Dendritic cell treated with granulocyte-macrophage colony-stimulating factor and Interleukin-4, amounts not matched to agents 40 ng/mL and 50 ng/mL, for 4 days (primary cell): ENCODE results near the gene DPYD.

Experiments
- H3K27ac Mint-ChIP-seq: one replicate; pipeline ENCODE4 v1.8.0; 2022; ENCODE audit warnings: mild to moderate bottlenecking, mixed read lengths
- H3K27me3 Mint-ChIP-seq: one replicate; pipeline ENCODE4 v1.8.0; 2022; ENCODE audit warnings: mild to moderate bottlenecking, mixed read lengths
- H3K36me3 Mint-ChIP-seq: one replicate; pipeline ENCODE4 v1.8.0; 2022; ENCODE audit warnings: low read depth, mixed read lengths
- H3K4me1 Mint-ChIP-seq: one replicate; pipeline ENCODE4 v1.8.0; 2022; ENCODE audit warnings: low read depth, mixed read lengths
- H3K4me3 Mint-ChIP-seq: one replicate; pipeline ENCODE4 v1.8.0; 2022; ENCODE audit warnings: mild to moderate bottlenecking, moderate library complexity, mixed read lengths
- H3K9me3 Mint-ChIP-seq: one replicate; pipeline ENCODE4 v1.8.0; 2022; ENCODE audit warnings: mixed read lengths
- intact Hi-C: fragments of 100-400 bp; cut with micrococcal nuclease; formaldehyde crosslinking; loops from one replicate; pipeline ENCODE4 v1.15.0; 2022

The DPYD gene

DNA sequence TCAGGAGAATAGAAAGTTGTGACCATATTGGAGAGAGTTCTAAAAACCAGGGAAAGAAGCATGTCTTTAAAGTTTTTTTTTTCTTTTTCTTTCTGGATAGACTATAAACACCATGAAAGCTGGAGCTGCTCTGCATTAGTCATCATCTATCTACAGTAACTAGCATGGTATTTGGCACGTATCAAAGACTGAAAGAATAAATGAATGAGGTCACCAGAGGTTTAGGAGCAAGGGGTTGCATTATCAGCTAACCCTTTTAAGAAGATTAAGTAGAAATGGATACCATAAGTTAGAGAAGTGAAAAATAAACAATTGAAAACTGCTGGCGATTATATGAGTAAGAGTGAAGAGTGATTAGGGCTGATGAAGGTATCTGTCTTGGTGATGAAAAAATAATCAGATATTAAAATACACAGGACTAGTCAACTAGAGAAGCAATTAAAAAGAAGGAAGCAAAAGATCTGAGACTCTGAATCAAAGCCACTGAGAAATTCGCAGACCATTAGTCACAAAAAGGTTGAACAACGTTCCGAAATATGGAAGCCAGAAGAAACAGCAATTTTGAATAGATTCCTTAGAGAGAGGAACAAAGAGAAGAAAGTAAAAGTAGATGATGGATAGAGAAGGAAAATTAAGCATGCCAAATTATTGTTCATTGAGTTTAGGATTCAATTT is 536.4 kb downstream of the DPYD start:
- H3K36me3 Mint-ChIP-seq, result peaks cover 38% of the 10 kb centered on the region
- no peaks in the 10 kb centered on the region for H3K27me3 Mint-ChIP-seq
- H3K27ac Mint-ChIP-seq, result no peak overlapping the region
- no peak overlapping the region for H3K4me3 Mint-ChIP-seq
- intact Hi-C loops, result no loop called here
- no peaks in the 10 kb centered on the region for H3K9me3 Mint-ChIP-seq
- peaks cover 3% of the 10 kb centered on the region for H3K4me1 Mint-ChIP-seq

DNA sequence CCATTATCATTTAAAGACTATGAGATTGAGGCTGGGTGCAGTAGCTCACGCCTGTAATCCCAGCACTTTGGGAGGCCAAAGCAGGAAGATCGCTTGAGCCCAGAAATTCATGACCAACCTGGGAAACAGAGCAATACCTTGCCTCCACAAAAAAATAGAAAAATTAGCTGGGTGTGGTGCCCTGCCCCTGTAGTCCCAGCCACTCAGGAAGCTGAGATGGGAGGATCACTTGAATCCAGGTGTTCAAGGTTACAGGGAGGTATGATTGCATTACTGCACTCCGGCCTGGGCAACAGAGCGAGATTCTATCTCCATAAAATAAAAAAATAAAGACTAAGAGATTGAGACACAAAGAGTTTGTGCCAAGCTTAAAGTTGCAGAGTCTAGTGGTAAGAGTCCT is 537.0 kb downstream of the DPYD start:
- Mint-ChIP-seq H3K27ac (no peak overlapping the region), H3K4me1 (peaks cover 10% of the 10 kb centered on the region), H3K36me3 (peaks cover 38% of the 10 kb centered on the region), H3K4me3 (no peak overlapping the region), H3K27me3 (no peaks in the 10 kb centered on the region), H3K9me3 (no peaks in the 10 kb centered on the region)
- intact Hi-C loops, result no loop called here

DNA sequence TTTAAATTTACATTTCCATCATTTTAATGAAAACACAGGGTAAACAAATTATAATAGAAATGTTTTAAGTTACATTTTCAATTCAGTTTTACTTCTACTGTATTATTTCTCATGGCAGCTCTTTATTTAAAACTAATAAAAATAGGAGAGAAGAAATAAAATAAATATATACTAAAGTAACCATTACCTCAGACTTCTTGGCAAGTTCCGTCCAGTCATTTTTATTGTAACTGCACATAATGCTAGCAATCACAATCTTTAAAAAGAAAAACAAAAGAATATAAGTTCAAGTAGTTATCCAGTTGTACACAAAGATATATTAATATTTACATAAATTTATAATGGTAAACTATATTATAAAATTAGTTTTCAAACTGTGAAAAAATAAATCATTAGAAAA is 538.6 kb downstream of the DPYD start:
- Mint-ChIP-seq H3K27ac (no peak overlapping the region), H3K4me3 (no peak overlapping the region), H3K27me3 (no peaks in the 10 kb centered on the region), H3K36me3 (peaks cover 40% of the 10 kb centered on the region), H3K4me1 (peaks cover 10% of the 10 kb centered on the region), H3K9me3 (no peaks in the 10 kb centered on the region)
- intact Hi-C loops, result no loop called here

DNA sequence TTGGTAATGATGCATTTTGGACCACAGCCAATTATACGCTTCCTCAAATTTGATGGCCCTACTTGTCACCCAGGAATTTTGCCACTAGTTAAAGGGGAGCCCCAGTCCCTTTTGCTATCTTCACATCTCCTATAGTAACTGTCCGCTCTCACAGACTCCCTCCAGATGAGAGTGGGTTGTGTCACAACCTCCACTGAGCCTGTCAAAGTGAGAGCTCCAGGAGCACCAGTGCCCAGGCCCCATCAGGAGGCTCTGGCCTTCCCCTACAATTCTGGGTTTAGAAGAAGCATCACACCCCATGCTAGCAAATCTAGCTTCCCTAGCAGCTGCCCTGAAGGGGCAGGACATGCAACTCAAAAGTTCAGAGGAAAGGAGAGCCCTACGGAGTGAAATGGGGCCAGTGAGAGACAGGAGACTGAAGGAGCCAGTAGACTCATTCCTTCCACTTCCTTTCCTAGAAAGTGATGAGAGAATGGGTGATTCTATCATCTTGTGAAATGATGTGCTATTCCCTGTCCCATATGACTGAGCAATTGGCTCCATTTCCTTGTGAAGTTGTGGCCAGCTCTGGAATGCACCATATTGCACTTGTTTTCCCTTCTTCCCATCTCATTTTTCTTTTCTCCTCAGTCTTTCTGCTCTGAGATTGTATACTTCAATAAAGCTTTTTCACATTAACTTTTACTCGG is 541.3 kb downstream of the DPYD start:
- H3K27ac Mint-ChIP-seq, result no peak overlapping the region
- H3K36me3 Mint-ChIP-seq, result peaks cover 49% of the 10 kb centered on the region
- no peaks in the 10 kb centered on the region for H3K27me3 Mint-ChIP-seq
- H3K9me3 Mint-ChIP-seq, result no peaks in the 10 kb centered on the region
- intact Hi-C loops, result no loop called here
- H3K4me1 Mint-ChIP-seq, result peaks cover 10% of the 10 kb centered on the region
- no peak overlapping the region for H3K4me3 Mint-ChIP-seq

DNA sequence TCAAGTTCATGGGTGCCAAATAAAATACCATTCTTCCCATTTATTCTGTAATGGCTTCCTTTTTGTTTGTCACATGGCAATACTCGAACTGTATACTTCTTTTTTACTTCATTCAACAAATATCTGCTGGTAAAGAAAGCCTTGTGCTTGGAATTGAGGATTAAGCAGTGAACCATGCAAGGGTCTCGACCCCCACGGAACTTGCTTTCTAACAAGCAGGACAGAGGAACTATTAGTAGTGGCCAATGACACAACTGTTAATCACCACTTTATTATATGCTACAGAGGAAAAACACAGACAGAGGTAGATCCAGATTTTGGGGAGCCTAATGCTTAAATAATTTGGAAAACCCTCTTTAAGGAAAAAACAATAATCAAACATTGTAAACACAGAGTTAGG is 542.2 kb downstream of the DPYD start:
- Mint-ChIP-seq H3K36me3 (peaks cover 51% of the 10 kb centered on the region), H3K27me3 (no peaks in the 10 kb centered on the region), H3K9me3 (no peaks in the 10 kb centered on the region), H3K4me1 (peaks cover 10% of the 10 kb centered on the region), H3K4me3 (no peak overlapping the region), H3K27ac (no peak overlapping the region)
- intact Hi-C loops, result no loop called here

DNA sequence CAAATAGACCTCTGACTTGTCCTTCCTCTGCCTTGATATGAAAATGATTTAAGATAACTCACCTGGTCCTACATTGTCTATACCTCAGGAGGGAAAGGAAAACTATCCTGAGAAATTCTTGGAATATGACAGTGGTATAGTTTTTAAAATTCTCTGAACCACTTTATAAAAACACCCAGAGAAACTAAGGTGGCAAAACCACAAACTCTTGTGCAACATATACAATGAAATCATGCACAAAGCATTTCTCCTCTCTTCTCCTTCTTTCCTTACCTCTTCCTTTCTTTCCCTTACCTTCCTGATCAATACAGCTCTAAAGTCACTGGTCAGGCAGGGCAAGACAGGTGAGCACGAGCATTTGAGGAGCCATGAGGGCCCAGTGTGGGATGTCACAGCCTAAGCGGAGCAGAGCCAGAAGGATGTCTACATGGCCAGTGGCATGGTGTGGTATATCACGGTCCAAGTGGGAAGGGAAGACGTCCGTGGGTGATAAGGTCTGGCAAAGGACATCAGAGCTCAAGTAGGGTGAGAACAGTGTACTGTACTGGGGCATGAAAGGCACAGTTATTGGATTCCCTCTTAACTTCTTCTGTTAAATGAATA is 543.3 kb downstream of the DPYD start:
- Mint-ChIP-seq H3K4me3 (no peak overlapping the region), H3K27me3 (no peaks in the 10 kb centered on the region), H3K36me3 (peaks cover 60% of the 10 kb centered on the region), H3K4me1 (peaks cover 10% of the 10 kb centered on the region), H3K9me3 (no peaks in the 10 kb centered on the region), H3K27ac (no peak overlapping the region)
- intact Hi-C loops, result no loop called here

DNA sequence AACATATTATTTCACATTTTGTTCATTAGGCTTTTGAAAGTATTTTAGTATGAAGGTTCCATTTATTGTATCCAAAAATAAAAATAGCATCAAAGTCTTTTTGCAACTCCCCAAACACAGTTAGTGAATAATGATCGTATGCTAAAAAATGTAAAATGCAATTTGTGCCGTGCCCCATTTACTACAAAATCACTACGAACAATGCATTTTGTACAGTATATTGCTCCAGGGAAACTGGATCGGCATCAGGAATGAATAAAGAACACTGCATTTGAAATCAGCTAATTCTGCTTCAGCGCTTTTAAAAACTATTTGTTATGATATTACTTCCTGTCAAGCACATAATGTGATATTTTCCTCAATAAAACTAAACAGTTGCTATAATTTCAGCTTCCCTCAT is 547.8 kb downstream of the DPYD start:
- Mint-ChIP-seq H3K9me3 (no peaks in the 10 kb centered on the region), H3K4me3 (no peak overlapping the region), H3K27me3 (no peaks in the 10 kb centered on the region), H3K27ac (no peak overlapping the region), H3K4me1 (no peaks in the 10 kb centered on the region), H3K36me3 (peaks cover 70% of the 10 kb centered on the region)
- intact Hi-C loops, result no loop called here

DNA sequence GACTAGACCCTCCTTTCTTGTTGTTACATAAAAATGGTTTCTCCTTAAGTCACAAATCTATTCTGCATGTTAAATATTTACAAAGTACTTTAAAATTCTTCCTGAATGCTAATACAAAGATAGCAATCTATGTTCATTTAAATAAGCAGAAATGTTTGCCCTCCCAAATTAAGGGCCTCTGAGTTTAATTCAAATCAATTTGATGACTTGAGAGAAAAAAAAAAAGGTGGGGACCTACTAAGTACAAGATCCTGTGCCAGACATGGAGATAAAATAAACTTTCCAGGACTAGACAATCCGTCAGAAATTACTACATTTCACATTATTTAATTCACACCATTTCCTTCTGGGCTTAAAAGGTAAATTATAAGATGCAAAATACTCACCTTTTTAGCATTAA is 548.3 kb downstream of the DPYD start:
- H3K4me1 Mint-ChIP-seq, result no peaks in the 10 kb centered on the region
- H3K9me3 Mint-ChIP-seq, result no peaks in the 10 kb centered on the region
- no peak overlapping the region for H3K4me3 Mint-ChIP-seq
- intact Hi-C loops, result no loop called here
- no peaks in the 10 kb centered on the region for H3K27me3 Mint-ChIP-seq
- H3K36me3 Mint-ChIP-seq, result peaks cover 70% of the 10 kb centered on the region
- H3K27ac Mint-ChIP-seq, result no peak overlapping the region

DNA sequence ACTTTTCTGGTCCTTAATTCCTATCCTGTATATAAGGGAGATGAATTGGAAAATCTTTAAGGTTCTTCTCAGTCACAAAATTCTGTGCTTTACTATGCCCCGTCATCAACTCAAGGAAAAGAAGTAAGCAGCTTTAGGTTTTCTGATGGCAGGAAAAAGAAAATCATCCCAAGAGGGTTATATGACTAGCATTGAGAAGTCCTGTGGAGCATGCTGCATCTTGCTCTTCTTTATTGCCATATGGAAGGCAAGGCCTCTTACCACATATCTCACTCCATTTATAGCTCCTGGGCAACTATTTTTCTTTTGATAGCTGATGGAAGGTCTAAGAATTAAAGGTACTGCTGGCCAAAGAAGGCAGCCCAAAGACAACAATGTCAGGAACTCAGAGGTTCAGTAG is 552.5 kb downstream of the DPYD start:
- no peaks in the 10 kb centered on the region for H3K27me3 Mint-ChIP-seq
- peaks cover 73% of the 10 kb centered on the region for H3K36me3 Mint-ChIP-seq
- no peak overlapping the region for H3K4me3 Mint-ChIP-seq
- intact Hi-C loops, result no loop called here
- H3K9me3 Mint-ChIP-seq, result no peaks in the 10 kb centered on the region
- no peak overlapping the region for H3K27ac Mint-ChIP-seq
- no peaks in the 10 kb centered on the region for H3K4me1 Mint-ChIP-seq

DNA sequence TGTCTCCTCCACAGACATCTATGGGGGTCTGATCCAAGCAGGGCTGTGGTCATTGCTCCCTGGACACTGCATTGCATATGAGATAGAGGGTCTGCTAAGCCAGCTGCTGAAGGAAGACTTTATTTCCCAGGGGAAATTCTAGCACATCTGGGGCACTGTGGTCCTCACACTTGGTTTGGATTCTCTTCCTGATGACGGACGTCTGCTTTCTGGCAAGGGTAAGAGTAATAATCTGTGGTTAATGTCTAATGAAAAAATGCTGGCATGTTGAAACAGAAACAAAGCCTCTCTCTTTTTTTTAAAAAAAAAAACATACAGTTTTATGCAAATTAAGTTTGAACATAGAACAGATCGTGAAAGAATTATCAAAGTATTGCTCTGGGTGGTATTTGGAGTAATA is 553.9 kb downstream of the DPYD start:
- H3K27ac Mint-ChIP-seq, result no peak overlapping the region
- no peak overlapping the region for H3K4me3 Mint-ChIP-seq
- H3K9me3 Mint-ChIP-seq, result no peaks in the 10 kb centered on the region
- H3K27me3 Mint-ChIP-seq, result no peaks in the 10 kb centered on the region
- no peaks in the 10 kb centered on the region for H3K4me1 Mint-ChIP-seq
- peaks cover 74% of the 10 kb centered on the region for H3K36me3 Mint-ChIP-seq
- intact Hi-C loops, result no loop called here

DNA sequence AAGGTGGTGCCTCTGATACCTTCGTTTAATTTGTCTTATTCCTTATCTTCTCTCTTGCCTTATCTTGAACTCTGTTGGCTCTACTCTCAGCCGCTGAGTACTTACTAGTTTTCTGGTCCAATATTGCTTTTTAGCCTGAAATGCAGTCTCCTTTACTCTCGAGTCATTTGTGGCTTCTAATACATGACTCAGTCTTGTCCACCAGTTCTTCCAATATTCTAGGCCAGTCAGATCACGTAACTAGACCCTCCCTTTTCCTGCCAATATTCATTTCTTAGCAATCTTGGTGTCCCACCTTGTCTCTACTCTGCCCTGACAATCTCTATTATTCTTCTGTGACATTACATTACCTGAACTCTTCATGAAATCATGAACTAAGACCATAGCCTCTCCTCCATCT is 555.8 kb downstream of the DPYD start:
- Mint-ChIP-seq H3K4me3 (no peak overlapping the region), H3K4me1 (no peaks in the 10 kb centered on the region), H3K27me3 (no peaks in the 10 kb centered on the region), H3K36me3 (peaks cover 79% of the 10 kb centered on the region), H3K9me3 (peaks cover 6% of the 10 kb centered on the region), H3K27ac (no peak overlapping the region)
- intact Hi-C loops, result no loop called here

DNA sequence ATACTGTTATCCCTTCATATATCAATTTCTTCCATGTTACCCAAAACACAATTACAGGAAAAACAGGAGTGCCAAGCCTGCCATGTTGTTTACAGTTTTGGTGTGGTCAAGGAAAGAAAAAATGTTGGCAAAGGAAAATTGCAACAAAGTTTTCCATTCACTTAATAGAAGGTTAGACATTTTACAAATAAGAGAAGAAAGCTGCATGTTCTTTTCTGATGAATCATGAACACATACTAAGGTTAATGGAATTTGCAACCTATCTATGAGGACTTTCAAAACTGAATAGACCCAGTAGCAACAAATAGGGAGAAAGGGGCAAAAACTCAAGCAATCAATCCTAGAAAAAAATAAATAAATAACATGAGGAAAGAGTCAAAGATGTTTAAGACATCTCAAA is 556.7 kb downstream of the DPYD start:
- Mint-ChIP-seq H3K9me3 (peaks cover 15% of the 10 kb centered on the region), H3K27ac (no peak overlapping the region), H3K4me3 (no peak overlapping the region), H3K27me3 (no peaks in the 10 kb centered on the region), H3K4me1 (no peaks in the 10 kb centered on the region), H3K36me3 (peaks cover 80% of the 10 kb centered on the region)
- intact Hi-C loops, result no loop called here

DNA sequence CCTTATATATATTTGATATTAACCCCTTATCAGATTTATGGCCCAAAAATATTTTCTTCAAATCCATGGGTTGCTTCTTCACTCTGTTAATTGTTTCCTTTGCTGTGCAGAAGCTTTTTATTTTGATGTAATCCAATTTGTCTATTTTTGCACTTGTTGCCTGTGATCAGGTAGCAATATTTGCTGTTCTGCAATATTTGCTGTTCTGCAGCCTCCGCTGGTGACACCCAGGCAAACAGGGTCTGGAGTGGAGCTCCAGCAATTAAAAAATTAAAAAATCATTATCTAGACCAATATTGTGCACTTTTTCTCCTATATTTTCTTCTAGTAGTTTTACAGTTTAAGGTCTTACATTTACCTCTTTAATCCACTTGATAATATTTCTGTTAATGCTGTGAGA is 564.5 kb downstream of the DPYD start:
- Mint-ChIP-seq H3K27ac (no peak overlapping the region), H3K4me1 (peaks cover 15% of the 10 kb centered on the region), H3K36me3 (peaks cover 91% of the 10 kb centered on the region), H3K4me3 (no peak overlapping the region), H3K9me3 (peaks cover 25% of the 10 kb centered on the region), H3K27me3 (no peaks in the 10 kb centered on the region)
- intact Hi-C loops, result no loop called here

DNA sequence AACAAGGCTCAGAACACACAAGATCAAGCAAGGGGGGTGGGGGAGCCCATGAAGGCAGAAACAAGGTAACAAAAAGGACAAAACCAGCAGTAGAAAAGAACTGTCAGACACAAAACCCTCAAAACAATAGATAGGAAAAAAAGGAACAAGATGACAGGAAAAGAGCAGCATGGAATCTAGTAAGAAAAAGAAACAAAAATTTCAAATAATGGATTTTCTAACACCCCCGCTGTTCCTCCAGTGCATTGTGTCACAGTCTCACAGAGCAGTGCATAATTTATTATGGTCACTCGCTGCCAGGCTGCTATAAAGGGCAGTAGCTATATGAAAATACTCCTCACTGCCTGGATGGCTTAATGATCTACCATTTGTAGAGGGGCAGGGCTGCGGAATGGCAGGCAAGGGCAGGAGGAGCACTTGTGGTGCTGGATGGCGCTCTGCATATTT is 567.9 kb downstream of the DPYD start:
- no peaks in the 10 kb centered on the region for H3K9me3 Mint-ChIP-seq
- peaks cover 70% of the 10 kb centered on the region for H3K36me3 Mint-ChIP-seq
- H3K27me3 Mint-ChIP-seq, result no peaks in the 10 kb centered on the region
- no peak overlapping the region for H3K4me3 Mint-ChIP-seq
- intact Hi-C loops, result no loop called here
- H3K27ac Mint-ChIP-seq, result no peak overlapping the region
- H3K4me1 Mint-ChIP-seq, result peaks cover 20% of the 10 kb centered on the region
